Loucy (cell line): ENCODE results near the gene EN2.

ENCODE experiments used
- H2AFZ ChIP-seq: fragments of 200-600 bp; sonication (generic); 2 replicates; pipeline ENCODE4 v1.6.0; 2016; ENCODE audit warnings: antibody characterized with exemption, mild to moderate bottlenecking, low read length, moderate library complexity
- H3F3A ChIP-seq: fragments of 200-600 bp; 2 replicates; pipeline ENCODE4 v1.6.0; 2016; ENCODE audit warnings: antibody characterized with exemption, low read depth, mild to moderate bottlenecking
- H3K27me3 ChIP-seq: fragments of 200-600 bp; sonication (generic); 2 replicates; pipeline ENCODE4 v1.6.1; 2014; ENCODE audit warnings: low read length, mild to moderate bottlenecking; ENCODE audit not compliant: insufficient read depth, poor library complexity, severe bottlenecking
- H3K36me3 ChIP-seq: fragments of 200-600 bp; sonication (generic); 2 replicates; pipeline ENCODE4 v1.6.1; 2016; ENCODE audit warnings: low read length; ENCODE audit not compliant: insufficient read depth
- H3K4me1 ChIP-seq: fragments of 200-600 bp; sonication (generic); 2 replicates; pipeline ENCODE4 v1.5.1; 2014; ENCODE audit warnings: low read length, mild to moderate bottlenecking; ENCODE audit not compliant: insufficient read depth, poor library complexity, severe bottlenecking
- H3K4me2 ChIP-seq: fragments of 200-600 bp; sonication (generic); 2 replicates; pipeline ENCODE4 v1.6.0; 2014; ENCODE audit warnings: antibody characterized with exemption, low read length, low read depth, mild to moderate bottlenecking; ENCODE audit not compliant: poor library complexity, severe bottlenecking
- H3K4me3 ChIP-seq: fragments of 200-600 bp; sonication (generic); 2 replicates; pipeline ENCODE4 v1.5.1; 2014; ENCODE audit warnings: low read length, mild to moderate bottlenecking, mixed read lengths; ENCODE audit not compliant: poor library complexity, severe bottlenecking
- H3K79me2 ChIP-seq: fragments of 200-600 bp; sonication (generic); 2 replicates; pipeline ENCODE4 v1.6.1; 2014; ENCODE audit warnings: low read length; ENCODE audit not compliant: insufficient read depth
- H3K9ac ChIP-seq: fragments of 200-600 bp; sonication (generic); 2 replicates; pipeline ENCODE4 v1.6.0; 2014; ENCODE audit warnings: mild to moderate bottlenecking, low read depth, low read length, moderate library complexity; ENCODE audit not compliant: poor library complexity, severe bottlenecking
- H3K9me2 ChIP-seq: fragments of 200-600 bp; sonication (generic); replicated peaks from 2 replicates; pipeline ENCODE4 v1.6.1; 2016; ENCODE audit warnings: low read depth, low read length, mixed read lengths
- H3K9me3 ChIP-seq: fragments of 200-600 bp; sonication (generic); 2 replicates; pipeline ENCODE4 v1.6.1; 2014; ENCODE audit warnings: mild to moderate bottlenecking, antibody characterized with exemption, low read length, low read depth; ENCODE audit not compliant: insufficient read depth
- H4K20me1 ChIP-seq: fragments of 200-600 bp; sonication (generic); 2 replicates; pipeline ENCODE4 v1.6.0; 2014; ENCODE audit warnings: antibody characterized with exemption, low read length, mild to moderate bottlenecking; ENCODE audit not compliant: insufficient read depth, poor library complexity, severe bottlenecking
- EZH2phosphoT487 ChIP-seq: fragments of 200-600 bp; IDR thresholded peaks from 2 replicates; pipeline ENCODE4 v1.6.1; 2018; ENCODE audit warnings: antibody characterized with exemption, mild to moderate bottlenecking, moderate library complexity, borderline replicate concordance
- TF ChIP-seq, protein P1 (sequence below): fragments of 200-600 bp; sonication (generic); conservative IDR thresholded peaks from 2 replicates; pipeline ENCODE4 v1.5.1; 2014; ENCODE audit warnings: mild to moderate bottlenecking, antibody characterized with exemption, low read length

Gene EN2

DNA sequence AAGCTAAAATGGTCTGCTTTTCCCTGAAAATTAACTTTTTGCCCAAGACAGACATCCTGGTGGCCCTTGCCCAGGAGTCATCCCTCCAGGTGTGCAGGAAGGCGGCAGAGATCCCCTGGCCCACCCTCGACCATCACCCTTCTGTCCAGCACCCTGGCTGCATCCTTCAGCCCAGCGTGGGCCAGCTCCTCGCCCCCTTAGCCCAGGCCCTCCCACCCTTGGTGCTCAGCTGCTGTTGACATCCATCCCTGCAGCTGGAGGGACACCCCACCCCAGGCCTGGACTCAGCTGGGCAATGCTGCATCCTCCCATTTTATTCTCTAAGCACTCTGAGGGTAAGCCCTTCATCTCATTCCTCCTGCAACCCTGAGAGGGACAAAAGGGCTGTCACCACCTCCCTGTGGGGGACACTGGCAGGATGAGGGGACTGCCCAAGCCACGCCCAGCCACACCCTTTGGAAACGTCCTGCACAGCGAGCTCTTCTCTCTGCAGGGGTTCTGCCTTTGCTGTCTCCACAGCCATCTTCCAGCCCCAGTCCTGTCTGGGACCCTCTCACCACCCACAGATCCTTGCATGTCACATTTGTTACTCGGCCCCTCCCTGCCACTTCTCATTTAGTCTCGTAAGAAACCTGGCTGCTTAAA is 30.7 kb downstream of the EN2 start:
- Histone ChIP-seq H3K4me2 (no peak overlapping the region), H3F3A (no peaks in the 10 kb centered on the region), H2AFZ (no peak overlapping the region), H3K4me3 (no peak overlapping the region), H3K79me2 (no peaks in the 10 kb centered on the region), H3K9me2 (no peaks in the 10 kb centered on the region), H3K36me3 (no peaks in the 10 kb centered on the region), H3K9me3 (no peaks in the 10 kb centered on the region), H4K20me1 (no peaks in the 10 kb centered on the region), H3K4me1 (no peaks in the 10 kb centered on the region), H3K9ac (no peak overlapping the region), H3K27me3 (no peaks in the 10 kb centered on the region)
- TF ChIP-seq, protein P1, sequence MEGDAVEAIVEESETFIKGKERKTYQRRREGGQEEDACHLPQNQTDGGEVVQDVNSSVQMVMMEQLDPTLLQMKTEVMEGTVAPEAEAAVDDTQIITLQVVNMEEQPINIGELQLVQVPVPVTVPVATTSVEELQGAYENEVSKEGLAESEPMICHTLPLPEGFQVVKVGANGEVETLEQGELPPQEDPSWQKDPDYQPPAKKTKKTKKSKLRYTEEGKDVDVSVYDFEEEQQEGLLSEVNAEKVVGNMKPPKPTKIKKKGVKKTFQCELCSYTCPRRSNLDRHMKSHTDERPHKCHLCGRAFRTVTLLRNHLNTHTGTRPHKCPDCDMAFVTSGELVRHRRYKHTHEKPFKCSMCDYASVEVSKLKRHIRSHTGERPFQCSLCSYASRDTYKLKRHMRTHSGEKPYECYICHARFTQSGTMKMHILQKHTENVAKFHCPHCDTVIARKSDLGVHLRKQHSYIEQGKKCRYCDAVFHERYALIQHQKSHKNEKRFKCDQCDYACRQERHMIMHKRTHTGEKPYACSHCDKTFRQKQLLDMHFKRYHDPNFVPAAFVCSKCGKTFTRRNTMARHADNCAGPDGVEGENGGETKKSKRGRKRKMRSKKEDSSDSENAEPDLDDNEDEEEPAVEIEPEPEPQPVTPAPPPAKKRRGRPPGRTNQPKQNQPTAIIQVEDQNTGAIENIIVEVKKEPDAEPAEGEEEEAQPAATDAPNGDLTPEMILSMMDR = no peak
- TF ChIP-seq EZH2phosphoT487 = no peak

DNA sequence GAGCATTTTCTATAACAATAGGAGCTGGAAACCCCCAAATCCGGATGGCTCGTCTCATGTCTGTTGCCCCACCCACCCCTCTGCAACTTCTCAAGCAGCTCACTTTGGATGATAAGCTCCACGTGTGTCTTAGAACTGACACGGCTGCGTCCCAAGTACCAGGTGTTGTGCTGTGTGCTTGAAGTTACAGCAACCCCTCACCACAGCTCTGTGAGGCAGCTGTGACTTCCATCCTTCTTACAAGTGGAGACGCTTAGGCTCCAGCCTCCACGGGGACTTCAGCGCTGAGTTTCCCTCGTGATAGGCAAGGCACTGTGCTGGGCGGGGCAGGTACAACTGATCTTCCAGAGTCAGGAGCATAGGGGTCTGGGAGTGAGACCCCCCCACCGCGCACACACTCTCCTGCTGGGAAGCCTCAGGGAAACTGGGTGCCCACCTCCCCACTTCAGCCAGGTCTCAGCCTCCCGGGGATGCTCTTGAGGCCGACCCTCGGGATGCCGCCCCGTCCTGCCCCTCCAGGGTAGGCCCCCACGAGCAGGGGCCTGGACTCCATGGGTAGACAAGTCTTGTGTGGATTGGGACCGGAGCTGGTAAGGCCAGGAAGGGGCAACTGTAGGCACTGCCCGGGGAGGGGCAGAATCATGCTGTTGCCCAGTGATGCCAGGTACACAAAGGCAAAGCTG is 31.4 kb downstream of the EN2 start:
- no peaks in the 10 kb centered on the region for H3K4me1 ChIP-seq
- no peaks in the 10 kb centered on the region for H3K9me2 ChIP-seq
- H2AFZ ChIP-seq = no peak overlapping the region
- H3K9ac ChIP-seq = no peak overlapping the region
- H4K20me1 ChIP-seq = no peaks in the 10 kb centered on the region
- H3K79me2 ChIP-seq = no peaks in the 10 kb centered on the region
- H3F3A ChIP-seq = no peaks in the 10 kb centered on the region
- no peak overlapping the region for H3K4me2 ChIP-seq
- H3K4me3 ChIP-seq = no peak overlapping the region
- TF ChIP-seq, protein P1 = no peak
- TF ChIP-seq EZH2phosphoT487 = no peak
- no peaks in the 10 kb centered on the region for H3K9me3 ChIP-seq
- H3K36me3 ChIP-seq = no peaks in the 10 kb centered on the region
- no peaks in the 10 kb centered on the region for H3K27me3 ChIP-seq

DNA sequence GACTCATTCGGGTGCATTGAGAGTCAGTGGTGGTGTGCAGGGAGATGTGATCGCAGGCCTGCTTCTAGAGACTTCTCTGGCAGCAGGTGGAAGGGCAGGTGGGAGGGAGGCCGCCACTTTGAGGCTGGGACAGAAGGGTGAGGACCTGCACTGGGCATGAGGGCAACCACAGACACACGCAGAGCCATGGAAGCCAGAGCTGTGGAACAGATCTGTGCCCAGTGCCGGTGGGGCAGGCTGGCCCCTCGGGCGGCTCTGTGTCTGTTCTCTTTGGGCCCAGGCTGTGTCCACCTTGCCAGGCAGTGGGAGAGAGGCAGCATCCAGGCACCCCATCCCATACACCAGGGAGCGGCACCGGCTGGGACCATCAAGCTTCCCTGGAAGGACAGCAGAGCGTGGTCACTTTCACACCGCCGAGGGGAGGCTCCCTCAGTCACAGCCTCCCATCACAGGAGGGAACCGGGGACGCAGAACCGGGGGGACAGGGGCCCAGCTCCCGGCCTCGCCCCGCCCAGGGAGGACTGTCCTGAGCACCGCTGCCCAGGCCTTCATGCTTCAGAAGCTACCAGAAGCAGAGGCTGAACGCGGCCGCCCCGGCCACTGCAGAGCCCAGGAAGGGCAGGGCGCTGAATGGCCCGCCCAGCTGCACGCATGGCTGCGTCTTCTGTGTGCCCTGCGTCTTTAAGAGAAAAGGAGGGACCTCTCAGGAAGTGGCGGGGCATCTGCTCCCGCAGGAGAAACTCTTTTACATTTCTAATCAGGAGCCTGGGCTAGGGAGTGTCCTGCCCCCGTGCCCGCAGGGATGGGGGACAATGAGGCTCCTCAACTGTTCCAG is 32.1 kb downstream of the EN2 start:
- no peaks in the 10 kb centered on the region for H3K36me3 ChIP-seq
- no peak overlapping the region for H3K4me3 ChIP-seq
- H3K9me2 ChIP-seq = no peaks in the 10 kb centered on the region
- H3F3A ChIP-seq = no peaks in the 10 kb centered on the region
- TF ChIP-seq, protein P1 = no peak
- TF ChIP-seq EZH2phosphoT487 = no peak
- no peak overlapping the region for H3K4me2 ChIP-seq
- no peak overlapping the region for H3K9ac ChIP-seq
- H4K20me1 ChIP-seq = no peaks in the 10 kb centered on the region
- H2AFZ ChIP-seq = no peak overlapping the region
- no peaks in the 10 kb centered on the region for H3K9me3 ChIP-seq
- H3K4me1 ChIP-seq = no peaks in the 10 kb centered on the region
- H3K79me2 ChIP-seq = no peaks in the 10 kb centered on the region
- H3K27me3 ChIP-seq = no peaks in the 10 kb centered on the region
